GM12873 (cell line): ENCODE data around the gene BLM.

ENCODE experiments used
- CTCF ChIP-seq: IDR thresholded peaks from 2 replicates; pipeline ENCODE4 v1.5.1; 2012; ENCODE audit warnings: low read depth, mild to moderate bottlenecking, moderate library complexity, low read length, control low read depth; ENCODE audit not compliant: insufficient read depth; ENCODE audit errors: missing control alignments

BLM gene

GRCh38 chr15:90780916-90781315 lies 63.8 kb downstream of the BLM start:
- no peak for TF ChIP-seq CTCF

- TF ChIP-seq CTCF: no peak
Observed at GRCh38 chr15:90782442-90782841, 65.3 kb downstream of the BLM start.

- TF ChIP-seq CTCF: no peak
Observed at GRCh38 chr15:90787881-90788280, 70.7 kb downstream of the BLM start.

- no peak for TF ChIP-seq CTCF
Observed at GRCh38 chr15:90789462-90789861, 72.3 kb downstream of the BLM start.

- no peak for TF ChIP-seq CTCF
Observed at GRCh38 chr15:90790057-90790456, 72.9 kb downstream of the BLM start.

- no peak for TF ChIP-seq CTCF
Observed at GRCh38 chr15:90790561-90790960, 73.4 kb downstream of the BLM start.

GRCh38 chr15:90794538-90794937 lies 77.4 kb downstream of the BLM start:
- TF ChIP-seq CTCF: no peak
